HEK293 (cell line): ENCODE data around the gene KLF16.

Experiments
- CTCF ChIA-PET: fragments of 350-600 bp; formaldehyde crosslinking; extraction: SDS; loops from one replicate; lab custom pipeline; 2021; ENCODE audit warnings: antibody characterized with exemption; lab: Yijun Ruan, JAX
- POLR2A ChIA-PET: fragments of 300-600 bp; formaldehyde crosslinking; extraction: SDS; loops from one replicate; lab custom pipeline; 2020; ENCODE audit warnings: antibody characterized with exemption, inconsistent platforms; lab: Yijun Ruan, JAX
- H3K27ac ChIP-seq: fragments of 200-500 bp; sonication (Bioruptor generic); 2 replicates; pipeline ENCODE4 v1.5.1; 2014; ENCODE audit warnings: low read depth, low read length, control low read depth, inconsistent platforms; ENCODE audit errors: extremely low read depth
- H3K36me3 ChIP-seq, 2 experiments: fragments of 200-500 bp in 1 of 2; sonication (Bioruptor generic) in 1 of 2; 1 replicate in 1 of 2; 2 replicates in 1 of 2; pipeline ENCODE4 v1.5.1; 2014 to 2017; ENCODE audit warnings: inconsistent platforms in 2 of 2, low read length in 2 of 2; ENCODE audit not compliant: control insufficient read depth in 2 of 2, insufficient read depth in 1 of 2
- H3K4me1 ChIP-seq: fragments of 200-500 bp; sonication (Bioruptor generic); 2 replicates; pipeline ENCODE4 v1.5.1; 2014; ENCODE audit warnings: mild to moderate bottlenecking, low read length, inconsistent platforms; ENCODE audit not compliant: control insufficient read depth, insufficient read depth
- H3K4me3 ChIP-seq: 2 replicates; pipeline ENCODE4 v1.5.1; 2011; ENCODE audit warnings: low read depth, mild to moderate bottlenecking, control low read depth, low read length, moderate library complexity
- H3K9me3 ChIP-seq: fragments of 200-500 bp; sonication (Bioruptor generic); 2 replicates; pipeline ENCODE4 v1.5.1; 2014; ENCODE audit warnings: low read depth, low read length, inconsistent platforms; ENCODE audit not compliant: control insufficient read depth, insufficient read depth
- BCL11B ChIP-seq: fragments of 450-650 bp; formaldehyde crosslinking; IDR thresholded peaks from 2 replicates; pipeline ENCODE4 v1.5.1; 2016; ENCODE audit warnings: low read depth, missing biosample characterization, missing genetic modification characterization
- HOXC10 ChIP-seq: sonication (generic); formaldehyde crosslinking; IDR thresholded peaks from 2 replicates; pipeline ENCODE4 v1.8.1; 2023; ENCODE audit warnings: mild to moderate bottlenecking, missing genetic modification reagents
- IKZF3 ChIP-seq: fragments of 450-650 bp; IDR thresholded peaks from 2 replicates; pipeline ENCODE4 v1.5.0; 2018; ENCODE audit warnings: missing biosample characterization, mild to moderate bottlenecking, missing genetic modification characterization, moderate library complexity
- PRDM2 ChIP-seq: fragments of 450-650 bp; formaldehyde crosslinking; IDR thresholded peaks from 2 replicates; pipeline ENCODE4 v1.5.1; 2016; ENCODE audit warnings: missing biosample characterization, missing genetic modification characterization, borderline replicate concordance
- ZBTB1 ChIP-seq: fragments of 450-650 bp; formaldehyde crosslinking; IDR thresholded peaks from 2 replicates; pipeline ENCODE4 v1.5.1; 2016; ENCODE audit warnings: missing biosample characterization, missing genetic modification characterization
- ZNF10 ChIP-seq: fragments of 450-650 bp; formaldehyde crosslinking; IDR thresholded peaks from 2 replicates; pipeline ENCODE4 v1.5.1; 2017; ENCODE audit warnings: missing biosample characterization, missing genetic modification characterization
- ZNF19 ChIP-seq: fragments of 450-650 bp; formaldehyde crosslinking; IDR thresholded peaks from 2 replicates; pipeline ENCODE4; 2016; ENCODE audit warnings: missing biosample characterization, missing genetic modification characterization, low read depth
- ZNF311 ChIP-seq: fragments of 450-650 bp; formaldehyde crosslinking; IDR thresholded peaks from 2 replicates; pipeline ENCODE4 v1.5.1; 2017; ENCODE audit warnings: missing biosample characterization, missing genetic modification characterization, borderline replicate concordance
- ZNF366 ChIP-seq: fragments of 450-650 bp; formaldehyde crosslinking; conservative IDR thresholded peaks from 2 replicates; pipeline ENCODE4 v1.5.1; 2016; ENCODE audit warnings: missing biosample characterization, missing genetic modification characterization
- ZNF394 ChIP-seq: fragments of 450-650 bp; formaldehyde crosslinking; IDR thresholded peaks from 2 replicates; pipeline ENCODE4 v1.5.1; 2016; ENCODE audit warnings: missing biosample characterization, missing genetic modification characterization, mild to moderate bottlenecking, moderate library complexity, borderline replicate concordance
- ZNF426 ChIP-seq: fragments of 450-650 bp; formaldehyde crosslinking; IDR thresholded peaks from 2 replicates; pipeline ENCODE4 v1.5.1; 2017; ENCODE audit warnings: missing biosample characterization, missing genetic modification characterization, mild to moderate bottlenecking, inconsistent platforms, moderate library complexity
- ZNF555 ChIP-seq: fragments of 450-650 bp; formaldehyde crosslinking; conservative IDR thresholded peaks from 2 replicates; pipeline ENCODE4 v1.5.1; 2017; ENCODE audit warnings: missing biosample characterization, mild to moderate bottlenecking, missing genetic modification characterization, inconsistent platforms
- ZNF596 ChIP-seq: fragments of 450-650 bp; IDR thresholded peaks from 2 replicates; pipeline ENCODE4 v1.5.0; 2018; ENCODE audit warnings: missing biosample characterization, mild to moderate bottlenecking, missing genetic modification characterization, moderate library complexity
- ZNF654 ChIP-seq: fragments of 450-650 bp; formaldehyde crosslinking; IDR thresholded peaks from 2 replicates; pipeline ENCODE4 v1.5.1; 2016; ENCODE audit warnings: low read depth, missing biosample characterization, missing genetic modification characterization
- TF ChIP-seq, protein P1 (sequence below): fragments of 450-650 bp; formaldehyde crosslinking; IDR thresholded peaks from 2 replicates; pipeline ENCODE4 v1.5.1; 2016; ENCODE audit warnings: missing biosample characterization, missing genetic modification characterization
- TF ChIP-seq, protein P2 (sequence below): fragments of 450-650 bp; formaldehyde crosslinking; IDR thresholded peaks from 2 replicates; pipeline ENCODE4 v1.5.0; 2017; ENCODE audit warnings: missing biosample characterization, missing genetic modification characterization, borderline replicate concordance
- TF ChIP-seq, protein P3 (sequence below): fragments of 450-650 bp; formaldehyde crosslinking; IDR thresholded peaks from 2 replicates; pipeline ENCODE4 v1.5.1; 2016; ENCODE audit warnings: missing biosample characterization, missing genetic modification characterization
- TF ChIP-seq, protein P4 (sequence below): fragments of 450-650 bp; IDR thresholded peaks from 2 replicates; pipeline ENCODE4 v1.5.1; 2018; ENCODE audit warnings: missing biosample characterization, missing genetic modification characterization

KLF16 gene

GRCh38 chr19:1875646-1876495 is 12.5 kb upstream of the KLF16 start:
- H3K36me3 ChIP-seq = peaks cover 0 to 27% of the 10 kb centered on the region in 2 experiments; a peak in 2 of 3 replicates
- H3K27ac ChIP-seq = peak overlapping the region; percentile 89
- POLR2A ChIA-PET = interaction anchor here (0.5 to 2.8 kb wide), 14 partner anchors 9 to 690 kb away, joined by 3 to 22 read pairs (median 3); partner anchors contain the start of genes ABHD17A, ADAT3 and SCAMP4
- CTCF ChIA-PET = interaction anchor here (0.7 to 1.7 kb wide), 9 partner anchors 11 to 203 kb away, joined by 3 to 6 read pairs (median 3); no protein-coding TSS in a partner anchor
- peak overlapping the region; percentile 96 for H3K4me3 ChIP-seq
- H3K9me3 ChIP-seq = no peaks in the 10 kb centered on the region
- H3K4me1 ChIP-seq = peaks cover 10% of the 10 kb centered on the region
- TF ChIP-seq ZNF426 (no peak), ZNF10 (tag by site-specific recombination) (peak; percentile 30; the same call in 1 of the 2 replicates), ZNF555 (tag by site-specific recombination) (no peak), HOXC10 (no peak), ZNF654 (tag by site-specific recombination) (no peak), ZNF596 (tag by site-specific recombination) (no peak), BCL11B (tag by site-specific recombination) (no peak), ZBTB1 (tag by site-specific recombination) (peak; percentile 56; the same call in 1 of the 2 replicates), IKZF3 (tag by site-specific recombination) (no peak), ZNF311 (tag by site-specific recombination) (no peak), ZNF394 (tag by site-specific recombination) (no peak), ZNF19 (tag by site-specific recombination) (no peak), ZNF366 (no peak), PRDM2 (tag by site-specific recombination) (no peak)
- TF ChIP-seq, protein P1, sequence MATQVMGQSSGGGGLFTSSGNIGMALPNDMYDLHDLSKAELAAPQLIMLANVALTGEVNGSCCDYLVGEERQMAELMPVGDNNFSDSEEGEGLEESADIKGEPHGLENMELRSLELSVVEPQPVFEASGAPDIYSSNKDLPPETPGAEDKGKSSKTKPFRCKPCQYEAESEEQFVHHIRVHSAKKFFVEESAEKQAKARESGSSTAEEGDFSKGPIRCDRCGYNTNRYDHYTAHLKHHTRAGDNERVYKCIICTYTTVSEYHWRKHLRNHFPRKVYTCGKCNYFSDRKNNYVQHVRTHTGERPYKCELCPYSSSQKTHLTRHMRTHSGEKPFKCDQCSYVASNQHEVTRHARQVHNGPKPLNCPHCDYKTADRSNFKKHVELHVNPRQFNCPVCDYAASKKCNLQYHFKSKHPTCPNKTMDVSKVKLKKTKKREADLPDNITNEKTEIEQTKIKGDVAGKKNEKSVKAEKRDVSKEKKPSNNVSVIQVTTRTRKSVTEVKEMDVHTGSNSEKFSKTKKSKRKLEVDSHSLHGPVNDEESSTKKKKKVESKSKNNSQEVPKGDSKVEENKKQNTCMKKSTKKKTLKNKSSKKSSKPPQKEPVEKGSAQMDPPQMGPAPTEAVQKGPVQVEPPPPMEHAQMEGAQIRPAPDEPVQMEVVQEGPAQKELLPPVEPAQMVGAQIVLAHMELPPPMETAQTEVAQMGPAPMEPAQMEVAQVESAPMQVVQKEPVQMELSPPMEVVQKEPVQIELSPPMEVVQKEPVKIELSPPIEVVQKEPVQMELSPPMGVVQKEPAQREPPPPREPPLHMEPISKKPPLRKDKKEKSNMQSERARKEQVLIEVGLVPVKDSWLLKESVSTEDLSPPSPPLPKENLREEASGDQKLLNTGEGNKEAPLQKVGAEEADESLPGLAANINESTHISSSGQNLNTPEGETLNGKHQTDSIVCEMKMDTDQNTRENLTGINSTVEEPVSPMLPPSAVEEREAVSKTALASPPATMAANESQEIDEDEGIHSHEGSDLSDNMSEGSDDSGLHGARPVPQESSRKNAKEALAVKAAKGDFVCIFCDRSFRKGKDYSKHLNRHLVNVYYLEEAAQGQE = no peak
- TF ChIP-seq, protein P2, sequence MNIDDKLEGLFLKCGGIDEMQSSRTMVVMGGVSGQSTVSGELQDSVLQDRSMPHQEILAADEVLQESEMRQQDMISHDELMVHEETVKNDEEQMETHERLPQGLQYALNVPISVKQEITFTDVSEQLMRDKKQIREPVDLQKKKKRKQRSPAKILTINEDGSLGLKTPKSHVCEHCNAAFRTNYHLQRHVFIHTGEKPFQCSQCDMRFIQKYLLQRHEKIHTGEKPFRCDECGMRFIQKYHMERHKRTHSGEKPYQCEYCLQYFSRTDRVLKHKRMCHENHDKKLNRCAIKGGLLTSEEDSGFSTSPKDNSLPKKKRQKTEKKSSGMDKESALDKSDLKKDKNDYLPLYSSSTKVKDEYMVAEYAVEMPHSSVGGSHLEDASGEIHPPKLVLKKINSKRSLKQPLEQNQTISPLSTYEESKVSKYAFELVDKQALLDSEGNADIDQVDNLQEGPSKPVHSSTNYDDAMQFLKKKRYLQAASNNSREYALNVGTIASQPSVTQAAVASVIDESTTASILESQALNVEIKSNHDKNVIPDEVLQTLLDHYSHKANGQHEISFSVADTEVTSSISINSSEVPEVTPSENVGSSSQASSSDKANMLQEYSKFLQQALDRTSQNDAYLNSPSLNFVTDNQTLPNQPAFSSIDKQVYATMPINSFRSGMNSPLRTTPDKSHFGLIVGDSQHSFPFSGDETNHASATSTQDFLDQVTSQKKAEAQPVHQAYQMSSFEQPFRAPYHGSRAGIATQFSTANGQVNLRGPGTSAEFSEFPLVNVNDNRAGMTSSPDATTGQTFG (tag by site-specific recombination) = no peak
- TF ChIP-seq, protein P3, sequence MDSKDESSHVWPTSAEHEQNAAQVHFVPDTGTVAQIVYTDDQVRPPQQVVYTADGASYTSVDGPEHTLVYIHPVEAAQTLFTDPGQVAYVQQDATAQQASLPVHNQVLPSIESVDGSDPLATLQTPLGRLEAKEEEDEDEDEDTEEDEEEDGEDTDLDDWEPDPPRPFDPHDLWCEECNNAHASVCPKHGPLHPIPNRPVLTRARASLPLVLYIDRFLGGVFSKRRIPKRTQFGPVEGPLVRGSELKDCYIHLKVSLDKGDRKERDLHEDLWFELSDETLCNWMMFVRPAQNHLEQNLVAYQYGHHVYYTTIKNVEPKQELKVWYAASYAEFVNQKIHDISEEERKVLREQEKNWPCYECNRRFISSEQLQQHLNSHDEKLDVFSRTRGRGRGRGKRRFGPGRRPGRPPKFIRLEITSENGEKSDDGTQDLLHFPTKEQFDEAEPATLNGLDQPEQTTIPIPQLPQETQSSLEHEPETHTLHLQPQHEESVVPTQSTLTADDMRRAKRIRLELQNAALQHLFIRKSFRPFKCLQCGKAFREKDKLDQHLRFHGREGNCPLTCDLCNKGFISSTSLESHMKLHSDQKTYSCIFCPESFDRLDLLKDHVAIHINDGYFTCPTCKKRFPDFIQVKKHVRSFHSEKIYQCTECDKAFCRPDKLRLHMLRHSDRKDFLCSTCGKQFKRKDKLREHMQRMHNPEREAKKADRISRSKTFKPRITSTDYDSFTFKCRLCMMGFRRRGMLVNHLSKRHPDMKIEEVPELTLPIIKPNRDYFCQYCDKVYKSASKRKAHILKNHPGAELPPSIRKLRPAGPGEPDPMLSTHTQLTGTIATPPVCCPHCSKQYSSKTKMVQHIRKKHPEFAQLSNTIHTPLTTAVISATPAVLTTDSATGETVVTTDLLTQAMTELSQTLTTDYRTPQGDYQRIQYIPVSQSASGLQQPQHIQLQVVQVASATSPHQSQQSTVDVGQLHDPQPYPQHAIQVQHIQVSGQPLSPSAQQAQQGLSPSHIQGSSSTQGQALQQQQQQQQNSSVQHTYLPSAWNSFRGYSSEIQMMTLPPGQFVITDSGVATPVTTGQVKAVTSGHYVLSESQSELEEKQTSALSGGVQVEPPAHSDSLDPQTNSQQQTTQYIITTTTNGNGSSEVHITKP = 0 out of 2 replicates have a peak, but pooled peaks have one; percentile 42
- TF ChIP-seq, protein P4, sequence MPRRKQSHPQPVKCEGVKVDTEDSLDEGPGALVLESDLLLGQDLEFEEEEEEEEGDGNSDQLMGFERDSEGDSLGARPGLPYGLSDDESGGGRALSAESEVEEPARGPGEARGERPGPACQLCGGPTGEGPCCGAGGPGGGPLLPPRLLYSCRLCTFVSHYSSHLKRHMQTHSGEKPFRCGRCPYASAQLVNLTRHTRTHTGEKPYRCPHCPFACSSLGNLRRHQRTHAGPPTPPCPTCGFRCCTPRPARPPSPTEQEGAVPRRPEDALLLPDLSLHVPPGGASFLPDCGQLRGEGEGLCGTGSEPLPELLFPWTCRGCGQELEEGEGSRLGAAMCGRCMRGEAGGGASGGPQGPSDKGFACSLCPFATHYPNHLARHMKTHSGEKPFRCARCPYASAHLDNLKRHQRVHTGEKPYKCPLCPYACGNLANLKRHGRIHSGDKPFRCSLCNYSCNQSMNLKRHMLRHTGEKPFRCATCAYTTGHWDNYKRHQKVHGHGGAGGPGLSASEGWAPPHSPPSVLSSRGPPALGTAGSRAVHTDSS (tag by site-specific recombination) = no peak
